Ovary (tissue), 9 donors: ENCODE results near the gene LYPD6. TPM values are rescaled to one million over a fixed set of nuclear protein-coding genes. Genes with fewer than 3 reads are reported as not detected.
"Not testable (repeated sequence)": the region's sequence is repeated elsewhere in the genome, so short reads cannot be mapped to it uniquely, and the experiment has no call there.

Source experiments
- DNase-seq, 5 donors: peaks; one replicate each; pipeline ENCODE4 v3.0.0-alpha.2; 2019 to 2020
- H3K27ac ChIP-seq, 2 donors: fragments of 200-600 bp; one replicate each; pipeline versions ENCODE4 v1.5.1 to v1.8.0; 2019 to 2022
- H3K27me3 ChIP-seq: fragments of 200-600 bp; one replicate; pipeline ENCODE4 v1.8.0; 2022
- H3K36me3 ChIP-seq: fragments of 200-600 bp; sonication (generic); one replicate; pipeline ENCODE4 v1.5.1; 2019
- H3K4me1 ChIP-seq: one replicate; pipeline ENCODE4 v1.8.1; 2013; ENCODE audit warnings: mild to moderate bottlenecking, moderate library complexity; ENCODE audit not compliant: insufficient read depth
- H3K4me3 ChIP-seq: fragments of 200-600 bp; sonication (generic); one replicate; pipeline ENCODE4 v1.5.1; 2017
- H3K9me3 ChIP-seq, 2 donors: fragments of 200-600 bp in 1 of 2; sonication (generic) in 1 of 2; one replicate each; pipeline versions ENCODE4 v1.5.1 to v1.8.1; 2013 to 2019; ENCODE audit warnings: mild to moderate bottlenecking in 1 of 2, moderate library complexity in 1 of 2
- CTCF ChIP-seq, 3 donors: fragments of 450-650 bp in 2 of 3; fragments of 200-600 bp in 1 of 3; IDR thresholded peaks; one replicate each; pipeline versions ENCODE4 v1.5.1 to v1.8.0; 2016 to 2022; ENCODE audit warnings: antibody characterized with exemption in 3 of 3, mild to moderate bottlenecking in 1 of 3
- EP300 ChIP-seq: sonication (generic); formaldehyde crosslinking; IDR thresholded peaks from one replicate; pipeline ENCODE4 v1.6.1; 2017; ENCODE audit warnings: antibody characterized with exemption
- POLR2A ChIP-seq: fragments of 450-650 bp; IDR thresholded peaks from one replicate; pipeline ENCODE4 v1.6.1; 2017; ENCODE audit warnings: antibody characterized with exemption, mild to moderate bottlenecking, moderate library complexity
- WGBS, 3 donors: extraction: QIAGEN DNeasy Blood & Tissue Kit in 1 of 3; methylation state at CpG; one replicate each; pipeline versions ENCODE4 v1.1.5 to v1.1.7; 2013 to 2017; 5-methylcytosine and 5-hydroxymethylcytosine counted together
- intact Hi-C, 4 donors: fragments of 100-400 bp; cut with DNase I; formaldehyde crosslinking; loops; one replicate each; pipeline versions ENCODE4 v1.11.0 to v1.15.1; 2022 to 2023
- polyA plus RNA-seq, 2 donors: library from polyadenylated mRNA; stranded (reverse); fragments of 200-250 nt in 1 of 2; fragments of 350-450 nt in 1 of 2; fragmentation: Illumina TruSeq in 1 of 2; extraction: RNeasy Lipid Tissue Mini Kit (QIAGEN cat#74804) in 1 of 2; gene quantifications; one replicate each; pipeline ENCODE4 v1.2.3, GENCODE V29; 2013 to 2014
- total RNA-seq, 7 donors: library from RNA; depleted of rRNA in 2 of 7; stranded (reverse); fragments of >200 nt in 2 of 7; fragmentation: NEBNext Ultra II Directional in 3 of 7; extraction: Animal tissue kit (Norgen Biotek cat#: 25700) in 3 of 7; gene quantifications; one replicate each; pipeline versions ENCODE4 v1.1.0 to v1.2.4, GENCODE V29; 2016 to 2023
- donor health status: DM: no; HTN: no; CAD: no; lungs with moderate emphysema.
- donor health status: DM: no; HTN: no; CAD: no.
- donor health status: Bipolar disorder and iron deficiency.
- donor health status: DM: yes; HTN: yes; CAD: no.
- donor health status: DM: no; HTN: no; CAD: no.
- donor health status: DM: yes; HTN: yes; CAD: no.

Gene LYPD6
- total and polyA plus RNA-seq, 9 donors = 0.15 to 3.2 (median 1.2) TPM

DNA sequence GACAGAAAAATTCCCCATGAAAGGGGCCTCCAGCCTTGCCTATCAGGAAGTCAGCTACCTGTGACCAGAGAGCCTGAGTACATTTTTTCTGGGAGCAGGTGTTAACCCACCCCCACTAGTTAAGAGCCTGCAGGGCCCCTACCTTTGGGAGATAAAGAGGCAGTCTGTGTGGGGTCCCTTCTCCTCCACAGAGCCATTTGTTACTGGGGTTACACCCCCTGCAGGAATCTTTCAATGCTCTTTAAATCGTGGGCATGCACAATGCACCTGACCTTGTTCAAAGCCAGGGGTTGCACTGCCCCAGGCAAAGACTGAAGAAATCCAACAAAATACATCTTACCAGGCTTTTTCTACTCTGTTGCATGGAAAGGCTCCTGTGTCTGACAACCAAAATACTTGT, 15.7 kb upstream of the LYPD6 start:
- no peaks in the 10 kb centered on the region for H3K9me3 ChIP-seq
- no peaks in the 10 kb centered on the region for H3K36me3 ChIP-seq
- H3K27ac ChIP-seq = no peak overlapping the region
- 12 to 21% (median 13%) methylated on average over 1 of the region's 1 CpG for WGBS, 3 donors
- no peaks in the 10 kb centered on the region for H3K27me3 ChIP-seq
- H3K4me1 ChIP-seq = no peaks in the 10 kb centered on the region
- no peak for DNase-seq
- no peak overlapping the region for H3K4me3 ChIP-seq
- TF ChIP-seq CTCF (IDR thresholded peaks at IDR 0.05) (no peak), POLR2A (no peak), EP300 (no peak)
- intact Hi-C loops = no loop called here

GRCh38 chr2:149315461-149315860, 14.9 kb upstream of the LYPD6 start:
- H3K36me3 ChIP-seq = no peaks in the 10 kb centered on the region
- H3K9me3 ChIP-seq = no peaks in the 10 kb centered on the region
- no peak overlapping the region for H3K27ac ChIP-seq
- 65 to 72% (median 70%) methylated on average over 3 of the region's 3 CpGs for WGBS, 3 donors
- H3K4me3 ChIP-seq = no peak overlapping the region
- no peak for DNase-seq
- intact Hi-C loops = no loop called here
- no peaks in the 10 kb centered on the region for H3K27me3 ChIP-seq
- TF ChIP-seq POLR2A (no peak), EP300 (no peak), CTCF (IDR thresholded peaks at IDR 0.05) (no peak)
- no peaks in the 10 kb centered on the region for H3K4me1 ChIP-seq

DNA sequence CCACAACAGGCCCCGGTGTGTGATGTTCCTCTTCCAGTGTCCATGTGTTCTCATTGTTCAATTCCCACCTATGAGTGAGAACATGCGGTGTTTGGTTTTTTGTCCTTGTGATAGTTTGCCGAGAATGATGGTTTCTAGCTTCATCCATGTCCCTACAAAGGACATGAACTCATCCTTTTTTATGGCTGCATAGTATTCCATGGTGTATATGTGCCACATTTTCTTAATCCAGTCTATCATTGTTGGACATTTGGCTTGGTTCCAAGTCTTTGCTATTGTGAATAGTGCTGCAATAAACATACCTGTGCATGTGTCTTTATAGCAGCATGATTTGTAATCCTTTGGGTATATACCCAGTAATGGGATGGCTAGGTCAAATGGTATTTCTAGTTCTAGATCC, 11.8 kb upstream of the LYPD6 start:
- intact Hi-C loops, H3K4me3 ChIP-seq, H3K9me3 ChIP-seq, H3K4me1 ChIP-seq, H3K27me3 ChIP-seq, H3K27ac ChIP-seq, H3K36me3 ChIP-seq, DNase-seq: not testable (repeated sequence)
- 92 to 100% (median 97%) methylated on average over 3 of the region's 3 CpGs for WGBS, 3 donors

GRCh38 chr2:149320362-149320761, 10.0 kb upstream of the LYPD6 start:
- DNase-seq = no peak
- TF ChIP-seq EP300 = no peak
- TF ChIP-seq CTCF (IDR thresholded peaks at IDR 0.05) = no peak
- no peak for TF ChIP-seq POLR2A
- Histone ChIP-seq H3K27ac (no peak overlapping the region), H3K4me3 (no peak overlapping the region), H3K9me3 (no peaks in the 10 kb centered on the region), H3K27me3 (no peaks in the 10 kb centered on the region), H3K36me3 (no peaks in the 10 kb centered on the region), H3K4me1 (no peaks in the 10 kb centered on the region)
- WGBS, 3 donors = 35 to 86% (median 52%) methylated on average over 28 to 36 of the region's 36 CpGs
- intact Hi-C loops = no loop called here

GRCh38 chr2:149329068-149329467, 1.3 kb upstream of the LYPD6 start:
- no peak for DNase-seq
- Histone ChIP-seq H3K4me3 (no peak overlapping the region), H3K9me3 (no peaks in the 10 kb centered on the region), H3K36me3 (no peaks in the 10 kb centered on the region), H3K27ac (no peak overlapping the region), H3K4me1 (peaks cover 6% of the 10 kb centered on the region), H3K27me3 (no peaks in the 10 kb centered on the region)
- 32 to 41% (median 33%) methylated on average over 8 of the region's 8 CpGs for WGBS, 3 donors
- TF ChIP-seq POLR2A (no peak), CTCF (IDR thresholded peaks at IDR 0.05) (no peak), EP300 (no peak)
- intact Hi-C loops = no loop called here
